ENCODE measurements around the gene PVR. TPM values are rescaled to one million over a fixed set of nuclear protein-coding genes. Genes with fewer than 3 reads are reported as not detected.

The PVR gene
- total RNA-seq, 1 donor from 2014 or later, result 28.5 TPM

DNA sequence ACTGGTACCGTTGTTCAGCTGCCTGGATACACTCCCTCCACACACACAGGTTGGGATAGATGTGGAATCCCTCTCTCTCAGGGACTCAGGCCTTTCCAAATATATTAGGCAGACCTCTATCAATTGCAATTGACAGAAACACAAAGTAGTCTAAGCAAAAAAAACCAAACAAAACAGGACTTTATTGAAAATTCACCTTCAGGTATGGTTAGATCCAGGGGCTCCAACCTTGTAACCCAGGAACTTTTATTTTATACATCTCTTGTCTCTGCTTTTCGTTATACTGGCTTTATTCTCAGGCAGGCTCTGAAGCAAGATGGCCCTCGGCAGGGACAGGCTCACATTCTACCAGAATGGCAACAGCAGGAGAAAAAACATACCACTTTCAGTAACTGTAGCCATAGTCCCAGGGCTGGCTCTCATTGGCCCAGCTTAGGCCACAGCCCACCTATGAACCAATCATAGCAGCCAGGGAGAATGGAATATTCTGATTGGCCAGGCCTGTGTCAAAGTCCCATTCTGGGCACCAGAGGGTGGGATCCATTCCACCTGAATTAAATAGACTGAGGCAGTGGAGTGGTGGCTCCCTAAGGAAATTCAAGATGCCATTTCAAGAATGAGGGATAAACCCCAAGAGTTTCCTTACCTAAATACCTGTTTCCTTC is 14.5 kb downstream of the PVR start:
- H3K27ac Mint-ChIP-seq, result no peak overlapping the region
- H3K4me3 Mint-ChIP-seq, result no peak overlapping the region
- H3K4me1 Mint-ChIP-seq, result no peaks in the 10 kb centered on the region
- H3K27me3 Mint-ChIP-seq (ENCODE audit: low read depth), result no peaks in the 10 kb centered on the region
- no peaks in the 10 kb centered on the region for H3K9me3 Mint-ChIP-seq
- H3K36me3 Mint-ChIP-seq, result peaks cover 41% of the 10 kb centered on the region
- TF ChIP-seq CTCF (IDR thresholded peaks at IDR 0.05; ENCODE audit: unreplicated experiment), result no peak
- DNase-seq (ENCODE audit: low spot score in 2 of 2, unreplicated experiment in 2 of 2), result no peak

DNA sequence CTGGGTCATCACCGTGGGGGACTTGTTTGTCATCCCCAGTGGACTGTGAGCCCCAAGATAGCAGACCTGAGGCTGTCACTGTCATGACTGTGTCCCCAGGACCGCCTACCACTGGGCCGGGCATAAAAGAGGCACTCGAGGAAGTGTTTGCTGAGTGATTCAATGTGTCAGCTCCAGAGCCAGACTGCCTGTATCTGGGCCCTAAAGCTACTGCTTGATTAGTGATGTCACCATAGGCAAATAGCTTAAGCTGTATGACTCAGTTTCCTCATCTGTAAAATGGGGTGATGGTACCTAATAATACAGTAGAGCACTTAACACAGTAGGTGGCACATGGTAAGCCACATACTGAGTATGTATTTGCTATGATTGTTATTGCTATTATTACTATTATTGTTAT is 16.4 kb downstream of the PVR start:
- Mint-ChIP-seq H3K4me3 (no peak overlapping the region), H3K27ac (no peak overlapping the region), H3K9me3 (no peaks in the 10 kb centered on the region), H3K27me3 (ENCODE audit: low read depth) (no peaks in the 10 kb centered on the region), H3K4me1 (no peaks in the 10 kb centered on the region), H3K36me3 (peaks cover 36% of the 10 kb centered on the region)
- TF ChIP-seq CTCF (IDR thresholded peaks at IDR 0.05; ENCODE audit: unreplicated experiment), result no peak
- no peak for DNase-seq (ENCODE audit: low spot score in 2 of 2, unreplicated experiment in 2 of 2)

GRCh38 chr19:44661205-44661604 is 17.5 kb downstream of the PVR start:
- no peaks in the 10 kb centered on the region for H3K4me1 Mint-ChIP-seq
- H3K27me3 Mint-ChIP-seq (ENCODE audit: low read depth), result no peaks in the 10 kb centered on the region
- no peak overlapping the region for H3K4me3 Mint-ChIP-seq
- no peak overlapping the region for H3K27ac Mint-ChIP-seq
- H3K9me3 Mint-ChIP-seq, result no peaks in the 10 kb centered on the region
- no peak for TF ChIP-seq CTCF (IDR thresholded peaks at IDR 0.05; ENCODE audit: unreplicated experiment)
- DNase-seq (ENCODE audit: low spot score in 2 of 2, unreplicated experiment in 2 of 2), result no peak
- H3K36me3 Mint-ChIP-seq, result peaks cover 31% of the 10 kb centered on the region

GRCh38 chr19:44661904-44662303 is 18.2 kb downstream of the PVR start:
- no peak for DNase-seq (ENCODE audit: low spot score in 2 of 2, unreplicated experiment in 2 of 2)
- Mint-ChIP-seq H3K36me3 (peaks cover 28% of the 10 kb centered on the region), H3K4me3 (no peak overlapping the region), H3K27ac (no peak overlapping the region), H3K9me3 (no peaks in the 10 kb centered on the region), H3K4me1 (no peaks in the 10 kb centered on the region), H3K27me3 (ENCODE audit: low read depth) (no peaks in the 10 kb centered on the region)
- TF ChIP-seq CTCF (IDR thresholded peaks at IDR 0.05; ENCODE audit: unreplicated experiment), result no peak

GRCh38 chr19:44662691-44663385 is 19.1 kb downstream of the PVR start:
- no peak overlapping the region for H3K27ac Mint-ChIP-seq
- no peak for TF ChIP-seq CTCF (IDR thresholded peaks at IDR 0.05; ENCODE audit: unreplicated experiment)
- H3K4me1 Mint-ChIP-seq, result no peaks in the 10 kb centered on the region
- no peaks in the 10 kb centered on the region for H3K9me3 Mint-ChIP-seq
- DNase-seq (ENCODE audit: low spot score in 2 of 2, unreplicated experiment in 2 of 2), result no peak
- H3K36me3 Mint-ChIP-seq, result peaks cover 21% of the 10 kb centered on the region
- no peaks in the 10 kb centered on the region for H3K27me3 Mint-ChIP-seq (ENCODE audit: low read depth)
- H3K4me3 Mint-ChIP-seq, result no peak overlapping the region
